ENCODE measurements around the gene SOCS7.

Gene SOCS7

DNA sequence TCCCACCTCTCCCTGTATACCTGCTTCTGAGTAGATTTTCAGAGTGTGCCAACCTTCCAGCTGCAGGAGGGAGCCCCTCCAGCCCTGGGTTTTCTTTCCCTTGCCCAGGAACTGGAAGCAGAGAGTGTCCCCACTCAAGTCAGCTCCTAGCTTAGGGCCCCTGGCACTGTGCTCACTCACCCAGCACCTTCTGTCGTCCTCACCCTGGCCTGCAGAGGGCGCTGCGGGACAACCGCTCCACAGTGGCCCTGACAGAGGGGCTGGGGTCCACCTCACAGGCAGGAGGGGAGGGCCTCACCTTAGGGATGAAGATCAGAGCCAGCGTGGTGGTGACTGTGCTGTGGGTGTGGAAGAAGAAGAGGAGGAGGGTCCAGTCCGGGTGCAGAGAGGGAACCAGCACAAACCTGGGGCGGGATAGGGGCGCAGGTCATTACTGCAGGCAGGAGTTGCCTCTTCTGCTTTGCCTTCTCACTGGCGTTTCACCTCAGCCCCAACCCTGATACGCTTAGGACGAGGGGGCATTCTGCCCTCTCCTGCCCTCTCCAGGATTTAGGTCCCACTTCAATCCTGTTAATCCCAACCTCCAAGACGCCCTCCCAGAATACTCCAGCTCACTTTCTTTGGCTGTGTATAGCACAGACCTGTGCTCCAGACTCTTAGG lies 17.9 kb upstream of the SOCS7 start:
- in situ Hi-C loops (cut with HindIII; ENCODE audit: low pct_ligation_motif_present, low pct_unique_long_range_greater_than_20kb, low sequenced_read_pairs), result no loop called here
- DNase-seq, result peak; percentile 57

DNA sequence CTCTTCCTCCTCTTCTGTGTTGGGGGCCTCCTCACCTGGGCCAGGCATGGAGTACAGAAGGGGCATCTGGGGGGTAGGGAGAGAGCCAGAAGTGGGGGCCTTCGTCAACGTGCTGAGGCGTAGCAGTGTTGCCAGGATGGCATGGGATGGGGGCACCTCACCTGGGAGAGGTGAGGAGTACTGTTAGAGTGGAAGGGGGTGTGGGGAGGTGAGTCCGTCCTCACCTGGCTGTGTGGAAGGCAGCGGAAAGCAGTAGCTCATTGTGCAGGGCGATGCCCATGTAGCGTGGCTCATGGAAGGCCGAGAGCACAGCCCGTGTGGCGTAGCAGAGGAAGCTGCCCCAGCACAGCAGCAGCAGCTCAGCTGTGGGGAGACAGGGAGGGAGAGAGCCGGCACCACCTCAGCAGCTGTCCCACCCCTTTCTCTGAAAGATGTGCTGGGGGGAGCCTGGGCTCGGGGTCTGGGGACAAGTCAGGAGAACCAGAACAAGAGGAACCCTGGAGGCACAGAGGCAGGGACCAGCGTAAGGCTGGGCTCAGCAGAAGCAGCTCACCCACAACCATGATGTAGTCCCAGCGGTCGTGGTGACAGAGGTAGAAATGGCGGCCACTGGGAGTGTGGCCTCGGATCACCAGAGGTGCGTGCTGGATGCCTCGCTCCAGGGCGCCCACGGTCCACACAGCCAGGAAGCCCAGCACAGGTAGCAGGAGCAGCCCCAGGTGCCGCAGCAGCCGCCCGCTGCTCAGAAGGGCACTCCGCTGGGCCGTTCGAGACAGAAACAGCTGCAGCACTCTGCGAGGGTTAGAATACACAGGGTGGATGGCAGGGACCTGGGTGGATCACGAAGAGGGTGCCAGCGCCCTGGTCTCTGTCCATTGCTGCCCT lies 16.9 kb upstream of the SOCS7 start:
- DNase-seq, result no peak
- in situ Hi-C loops (cut with HindIII; ENCODE audit: low pct_ligation_motif_present, low pct_unique_long_range_greater_than_20kb, low sequenced_read_pairs), result no loop called here

DNA sequence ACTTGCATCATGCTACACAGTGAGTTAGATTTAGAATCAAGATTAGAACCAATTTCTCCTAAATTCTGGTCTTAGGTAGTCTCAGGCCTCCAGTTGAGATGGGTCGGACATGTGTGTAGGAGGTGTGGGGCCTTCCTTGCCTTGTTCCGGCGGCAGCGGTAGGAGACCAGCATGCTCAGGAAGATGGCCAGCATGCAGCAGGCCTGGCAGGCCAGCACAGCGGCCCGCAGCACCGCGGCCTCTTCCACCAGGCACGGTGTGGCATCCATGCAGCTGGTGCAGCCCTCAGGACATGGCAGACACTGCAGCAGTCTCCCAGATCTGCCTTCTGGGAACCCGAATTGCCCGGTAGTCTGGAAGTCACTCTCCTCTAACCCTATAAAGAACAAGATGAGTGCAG lies 14.8 kb upstream of the SOCS7 start:
- DNase-seq, result no peak
- in situ Hi-C loops (cut with HindIII; ENCODE audit: low pct_ligation_motif_present, low pct_unique_long_range_greater_than_20kb, low sequenced_read_pairs), result no loop called here

DNA sequence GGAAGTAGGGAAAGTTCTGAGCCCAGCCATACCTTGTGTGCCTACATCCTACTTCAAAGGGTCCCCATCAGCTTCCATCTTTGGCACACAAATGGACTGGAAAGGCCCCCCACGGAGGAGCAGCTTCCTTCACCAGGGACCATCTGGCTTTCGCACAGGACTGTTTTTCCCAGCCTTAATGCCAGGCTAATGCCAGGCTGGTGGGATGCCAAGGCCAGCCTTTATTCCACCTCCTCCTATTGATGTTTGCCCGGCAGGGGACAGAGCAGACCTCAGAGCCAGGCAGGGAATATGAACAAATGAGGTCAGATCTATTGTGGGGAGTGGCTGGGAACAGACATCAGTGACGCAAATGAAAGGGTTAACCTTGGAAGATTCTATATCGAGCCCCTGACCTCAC lies 13.6 kb upstream of the SOCS7 start:
- DNase-seq, result no peak
- in situ Hi-C loops (cut with HindIII; ENCODE audit: low pct_ligation_motif_present, low pct_unique_long_range_greater_than_20kb, low sequenced_read_pairs), result no loop called here

DNA sequence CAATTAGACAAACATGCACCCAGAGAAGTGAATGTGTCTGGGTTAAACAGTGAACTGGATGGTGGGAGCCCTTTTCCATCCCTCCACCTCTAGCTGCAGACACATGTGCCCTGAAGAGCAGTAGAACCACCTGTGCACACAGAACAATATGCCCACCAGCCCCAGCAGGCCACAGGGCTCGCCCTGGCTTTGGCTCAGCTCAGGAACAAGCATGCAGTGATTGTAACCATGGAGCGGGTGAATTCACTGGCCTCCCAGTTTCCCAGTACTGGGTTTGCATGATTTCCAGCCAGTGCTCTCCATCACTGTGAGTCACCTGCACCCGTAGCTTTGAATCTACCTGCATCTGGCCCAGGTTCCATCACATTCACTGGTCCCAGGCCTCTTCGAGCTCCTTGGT lies 13.1 kb upstream of the SOCS7 start:
- in situ Hi-C loops (cut with HindIII; ENCODE audit: low pct_ligation_motif_present, low pct_unique_long_range_greater_than_20kb, low sequenced_read_pairs), result no loop called here
- DNase-seq, result no peak

DNA sequence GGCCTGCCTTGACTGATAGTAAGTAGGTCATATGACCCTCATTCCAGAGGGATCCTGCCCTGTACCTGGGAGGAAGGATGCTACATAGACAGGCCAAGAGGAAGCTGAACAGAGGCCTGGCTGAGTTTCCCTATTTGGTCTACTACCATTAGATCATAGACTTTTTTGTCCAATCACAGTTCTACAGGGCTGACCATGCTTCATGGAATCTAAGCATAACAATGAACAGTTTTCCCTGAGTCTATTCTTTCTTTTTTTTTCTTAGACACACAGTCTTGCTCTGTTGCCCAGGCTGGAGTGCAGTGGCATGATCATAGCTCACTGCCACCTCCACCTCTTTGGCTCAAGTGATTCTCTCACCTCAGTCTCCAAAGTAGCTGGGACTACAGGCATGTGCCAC lies 11.8 kb upstream of the SOCS7 start:
- no peak for DNase-seq
- in situ Hi-C loops (cut with HindIII; ENCODE audit: low pct_ligation_motif_present, low pct_unique_long_range_greater_than_20kb, low sequenced_read_pairs), result no loop called here

DNA sequence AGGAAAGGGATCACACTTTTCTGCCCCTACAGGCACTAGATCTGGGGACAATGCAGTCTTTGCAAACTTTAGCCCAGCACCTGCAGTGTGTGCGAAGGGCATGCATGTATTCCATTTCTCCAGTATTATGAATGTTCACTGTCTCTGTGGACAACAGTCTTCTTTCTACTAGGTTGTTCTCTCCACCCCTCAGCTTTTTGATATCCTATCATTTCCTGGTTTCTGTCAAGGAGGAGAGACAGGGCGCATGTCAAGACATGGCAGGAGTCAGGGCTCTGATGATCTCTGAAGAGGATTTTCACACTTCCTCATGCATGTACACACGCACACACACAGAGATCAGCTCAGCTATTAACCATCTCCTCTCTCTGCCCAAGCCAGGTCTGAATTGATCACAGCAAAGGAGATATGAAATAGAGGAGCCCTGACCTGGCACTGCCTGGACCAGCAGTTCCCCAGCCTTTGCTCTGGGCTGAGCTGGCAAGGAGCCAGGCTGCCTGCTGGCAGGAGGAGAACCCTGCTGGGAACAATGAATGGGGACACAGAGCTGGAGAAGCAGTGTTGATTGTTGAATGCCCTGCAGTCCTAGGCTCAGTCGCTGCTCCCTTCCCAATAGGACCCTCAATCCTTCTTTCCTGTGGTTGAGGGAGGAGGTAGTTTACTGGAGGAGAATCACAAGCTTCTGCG lies 10.5 kb upstream of the SOCS7 start:
- in situ Hi-C loops (cut with HindIII; ENCODE audit: low pct_ligation_motif_present, low pct_unique_long_range_greater_than_20kb, low sequenced_read_pairs), result no loop called here
- DNase-seq, result peak; percentile 20

DNA sequence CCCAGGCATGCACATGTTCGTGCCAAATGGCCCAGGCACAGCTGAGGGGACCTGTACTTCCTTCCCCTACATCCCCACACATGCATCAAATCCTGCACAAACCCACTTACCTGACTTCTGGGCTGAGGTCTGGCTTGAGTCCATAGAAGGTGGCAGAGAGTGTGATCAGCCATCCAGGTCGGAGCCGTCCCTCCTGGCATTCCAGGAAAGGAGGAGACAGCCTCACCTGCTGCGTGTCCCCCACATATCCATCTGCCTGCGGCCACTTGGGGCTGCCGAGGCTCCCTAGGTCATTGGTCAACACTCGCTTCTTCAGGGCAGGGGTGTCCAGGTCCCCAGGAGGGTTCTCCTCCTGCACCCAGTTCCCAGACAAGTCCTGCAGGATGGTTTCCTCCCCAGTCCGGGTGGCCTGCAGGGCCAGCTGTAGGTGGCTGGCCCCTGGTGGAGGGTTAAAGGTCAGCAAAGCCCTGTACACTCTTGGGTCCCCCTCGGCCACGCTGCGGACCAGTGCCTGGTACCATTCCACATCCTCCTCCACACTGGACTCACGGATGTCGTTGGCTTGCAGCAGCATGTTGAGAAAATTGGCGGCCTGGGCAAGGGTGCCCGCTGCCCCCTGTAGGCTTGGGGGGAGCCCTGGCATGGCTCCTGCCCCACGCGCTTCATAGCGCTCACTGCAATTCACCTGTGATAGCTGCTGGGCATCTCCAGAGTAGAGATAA lies 8.6 kb upstream of the SOCS7 start:
- in situ Hi-C loops (cut with HindIII; ENCODE audit: low pct_ligation_motif_present, low pct_unique_long_range_greater_than_20kb, low sequenced_read_pairs), result no loop called here
- DNase-seq, result no peak

DNA sequence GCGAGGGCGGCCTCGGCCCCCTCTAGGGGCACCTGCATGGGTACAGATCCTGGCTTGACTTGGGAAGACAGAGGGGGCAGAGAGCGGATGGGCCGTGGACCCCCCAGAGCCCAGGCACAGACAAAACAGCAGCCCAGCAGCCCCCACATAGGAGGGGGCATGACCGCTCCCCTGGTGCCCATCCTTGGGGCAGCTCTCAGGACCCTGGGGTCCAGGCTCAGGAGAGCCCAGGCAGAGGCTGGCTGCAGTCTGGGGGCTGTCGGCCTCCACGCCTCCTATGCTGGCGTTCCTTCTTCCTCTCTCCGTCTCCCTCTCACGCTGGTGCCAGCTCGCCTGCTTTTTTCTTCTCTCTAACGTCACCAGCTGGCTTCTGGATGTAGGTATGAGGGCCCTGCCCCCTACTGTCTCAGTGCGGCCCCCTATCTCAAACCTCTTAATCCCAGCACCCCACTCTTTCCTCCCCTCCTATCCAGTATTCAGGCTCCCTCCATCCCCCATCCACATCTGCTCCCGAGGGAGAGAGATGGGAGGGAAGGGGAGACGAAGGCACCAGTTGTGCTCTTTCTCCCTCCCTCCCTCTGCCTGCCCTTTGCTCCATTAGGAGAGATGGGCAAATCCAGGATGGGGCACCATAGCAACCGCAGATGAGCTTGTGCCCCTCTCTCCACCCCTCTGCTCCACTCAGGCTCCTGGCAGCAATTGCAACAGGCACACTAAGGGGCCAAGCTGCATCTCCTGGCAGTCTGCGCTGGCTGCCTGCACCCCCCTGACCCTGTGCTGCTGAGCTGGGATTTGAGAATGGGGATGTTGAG lies 7.8 kb upstream of the SOCS7 start, which contains the start of gene GPR179:
TSS of gene GPR179 (minus strand) at position 349 of the 812 bp plus-strand sequence. CDS start at position 182, 167 bp downstream.
- in situ Hi-C loops (cut with HindIII; ENCODE audit: low pct_ligation_motif_present, low pct_unique_long_range_greater_than_20kb, low sequenced_read_pairs), result no loop called here
- DNase-seq, result no peak

DNA sequence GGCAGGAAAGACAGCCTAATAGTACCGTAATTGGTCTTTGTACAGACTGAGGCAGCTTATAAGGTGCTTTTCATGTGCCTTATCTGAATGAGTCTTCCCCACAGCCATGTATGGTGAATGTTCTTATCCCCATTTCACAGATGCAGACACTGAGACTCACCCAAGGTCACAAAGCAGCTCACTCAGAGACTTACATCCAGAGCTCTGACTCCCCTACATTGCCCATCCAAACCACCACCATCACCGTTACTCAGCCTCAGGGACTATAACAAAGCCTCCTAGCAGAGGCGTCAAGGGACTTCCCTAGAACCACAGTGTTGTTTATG lies 7.3 kb upstream of the SOCS7 start:
- no peak for DNase-seq
- in situ Hi-C loops (cut with HindIII; ENCODE audit: low pct_ligation_motif_present, low pct_unique_long_range_greater_than_20kb, low sequenced_read_pairs), result no loop called here

DNA sequence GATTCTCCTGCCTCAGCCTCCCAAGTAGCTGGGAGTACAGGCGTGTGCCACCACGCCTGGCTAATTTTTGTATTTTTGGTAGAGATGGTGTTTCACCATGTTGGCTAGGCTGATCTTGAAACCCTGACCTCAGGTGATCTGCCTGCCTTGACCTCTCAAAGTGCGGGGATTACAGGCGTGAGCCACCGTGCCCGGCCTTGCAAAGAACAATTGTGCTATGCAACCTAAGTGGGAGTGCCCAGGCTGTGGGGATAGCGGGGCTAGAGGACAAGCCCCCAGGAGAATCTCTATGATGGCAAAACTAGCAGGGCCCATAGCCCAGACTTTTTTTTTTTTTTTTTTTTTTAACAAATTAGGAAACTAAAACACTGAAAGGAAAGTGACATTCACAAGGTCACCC lies 5.9 kb upstream of the SOCS7 start:
- in situ Hi-C loops (cut with HindIII; ENCODE audit: low pct_ligation_motif_present, low pct_unique_long_range_greater_than_20kb, low sequenced_read_pairs), result no loop called here
- no peak for DNase-seq

DNA sequence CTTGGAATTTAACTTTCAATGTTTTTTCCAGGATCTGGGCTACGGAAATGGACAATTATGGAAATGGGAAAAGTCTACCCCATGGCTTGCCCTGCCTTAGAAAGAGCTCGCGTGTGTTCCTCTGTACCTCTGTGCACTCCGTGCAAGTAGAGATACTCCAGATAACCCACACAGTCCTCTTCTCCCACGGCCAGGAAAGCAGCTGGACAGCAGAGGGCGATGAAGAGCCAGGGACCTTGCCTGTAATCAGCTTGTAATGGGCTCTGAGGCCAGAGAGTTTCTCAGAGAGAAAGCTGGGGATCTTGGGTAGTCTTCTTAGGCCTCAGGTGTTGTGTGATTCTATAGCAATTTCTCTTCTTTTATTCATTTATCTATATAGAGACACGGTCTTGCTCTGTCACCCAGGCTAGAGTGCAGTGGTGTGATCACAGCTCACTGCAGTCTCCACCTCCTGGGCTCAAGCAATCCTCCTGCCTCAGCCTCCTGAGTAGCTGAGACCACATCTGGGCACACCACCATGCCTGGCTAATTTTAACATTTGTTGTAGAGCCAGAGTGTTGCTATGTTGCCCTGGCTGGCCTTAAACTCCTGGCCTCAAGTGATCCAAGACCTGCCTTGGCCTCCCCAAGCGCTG lies 2.4 kb upstream of the SOCS7 start:
- in situ Hi-C loops (cut with HindIII; ENCODE audit: low pct_ligation_motif_present, low pct_unique_long_range_greater_than_20kb, low sequenced_read_pairs), result no loop called here
- peak; percentile 84 for DNase-seq

DNA sequence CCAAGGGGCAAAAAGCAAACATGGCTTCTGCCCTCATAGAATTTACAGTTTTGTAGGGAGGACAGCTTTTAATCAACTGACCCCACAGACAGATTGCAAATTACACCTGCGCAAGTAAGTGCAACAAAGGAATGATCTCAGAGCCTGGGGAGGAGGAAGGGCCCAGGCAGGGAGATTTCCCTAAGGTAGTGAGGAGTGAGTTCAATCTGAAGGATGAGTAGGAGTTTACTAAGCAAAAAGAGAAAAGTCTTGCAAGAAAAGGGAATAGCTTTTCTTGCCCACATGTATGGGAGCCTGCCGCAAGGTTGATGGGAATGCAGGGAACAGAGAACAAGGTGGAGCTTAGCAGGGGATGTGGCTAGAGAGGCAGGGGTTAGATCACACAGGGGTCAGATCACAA lies 1.6 kb upstream of the SOCS7 start:
- in situ Hi-C loops (cut with HindIII; ENCODE audit: low pct_ligation_motif_present, low pct_unique_long_range_greater_than_20kb, low sequenced_read_pairs), result no loop called here
- DNase-seq, result no peak

DNA sequence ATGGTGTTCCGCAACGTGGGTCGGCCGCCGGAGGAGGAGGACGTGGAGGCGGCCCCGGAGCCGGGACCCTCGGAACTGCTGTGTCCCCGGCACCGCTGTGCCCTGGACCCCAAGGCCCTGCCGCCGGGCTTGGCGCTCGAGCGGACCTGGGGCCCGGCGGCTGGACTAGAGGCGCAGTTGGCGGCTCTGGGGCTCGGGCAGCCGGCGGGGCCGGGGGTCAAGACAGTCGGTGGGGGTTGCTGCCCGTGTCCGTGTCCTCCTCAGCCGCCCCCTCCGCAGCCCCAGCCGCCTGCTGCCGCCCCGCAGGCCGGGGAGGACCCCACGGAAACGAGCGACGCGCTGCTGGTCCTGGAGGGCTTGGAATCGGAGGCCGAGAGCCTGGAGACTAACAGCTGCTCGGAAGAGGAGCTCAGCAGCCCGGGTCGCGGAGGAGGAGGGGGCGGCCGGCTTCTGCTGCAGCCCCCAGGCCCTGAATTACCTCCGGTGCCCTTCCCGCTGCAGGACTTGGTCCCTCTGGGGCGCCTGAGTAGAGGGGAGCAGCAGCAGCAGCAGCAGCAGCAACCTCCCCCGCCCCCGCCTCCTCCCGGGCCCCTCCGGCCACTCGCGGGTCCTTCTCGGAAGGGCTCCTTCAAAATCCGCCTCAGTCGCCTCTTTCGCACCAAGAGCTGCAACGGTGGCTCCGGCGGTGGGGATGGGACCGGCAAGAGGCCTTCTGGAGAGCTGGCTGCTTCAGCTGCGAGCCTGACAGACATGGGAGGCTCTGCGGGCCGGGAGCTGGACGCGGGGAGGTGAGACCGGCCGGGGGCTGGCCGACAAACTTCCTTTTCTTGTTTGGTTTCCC lies 821 bp downstream of the SOCS7 start:
- peak; percentile 22 for DNase-seq
- in situ Hi-C loops (cut with HindIII; ENCODE audit: low pct_ligation_motif_present, low pct_unique_long_range_greater_than_20kb, low sequenced_read_pairs), result no loop called here

DNA sequence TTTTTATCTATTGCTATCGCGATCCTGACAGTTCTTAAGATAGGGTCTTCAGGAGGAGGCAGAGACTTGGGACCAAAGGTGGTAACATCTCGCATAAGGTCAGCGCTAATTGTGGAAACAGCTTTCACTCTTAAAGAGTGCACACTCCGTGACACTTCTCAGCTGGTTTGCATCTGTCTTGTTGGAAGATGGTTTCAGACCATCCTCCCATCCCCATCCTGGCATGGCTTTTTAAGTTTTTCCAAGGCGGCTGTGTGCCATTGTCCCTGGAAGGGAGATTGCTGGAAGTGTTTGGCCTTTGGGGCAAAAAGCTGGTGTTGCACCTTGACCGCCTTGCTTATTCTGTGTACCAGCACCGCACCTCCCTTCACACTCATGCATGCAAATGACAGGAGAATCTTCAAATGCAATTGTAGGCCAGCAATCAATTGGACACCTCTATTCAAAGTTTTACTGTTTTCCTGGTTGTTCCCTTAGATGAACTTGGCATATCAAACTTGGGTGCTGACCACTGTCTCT lies 1.5 kb downstream of the SOCS7 start:
- no peak for DNase-seq
- in situ Hi-C loops (cut with HindIII; ENCODE audit: low pct_ligation_motif_present, low pct_unique_long_range_greater_than_20kb, low sequenced_read_pairs), result no loop called here

DNA sequence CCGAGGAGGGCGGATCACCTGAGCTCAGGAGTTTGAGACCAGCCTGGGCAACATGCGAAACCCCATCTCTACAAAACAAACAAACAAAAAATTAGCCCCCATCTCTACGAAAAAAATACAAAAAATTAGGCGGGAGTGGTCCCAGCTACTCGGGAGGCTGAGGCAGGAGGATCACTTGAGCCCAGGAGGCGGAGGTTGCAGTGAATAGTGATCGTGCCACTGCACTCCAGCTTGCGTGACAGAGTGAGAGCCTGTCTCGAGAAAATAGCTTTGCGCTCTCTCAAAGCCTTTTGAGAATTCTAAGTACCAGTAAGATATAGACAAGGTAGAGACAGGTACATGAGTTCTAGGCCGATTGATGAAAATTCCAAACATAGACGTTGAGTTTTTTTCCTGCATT lies 2.0 kb downstream of the SOCS7 start:
- in situ Hi-C loops (cut with HindIII; ENCODE audit: low pct_ligation_motif_present, low pct_unique_long_range_greater_than_20kb, low sequenced_read_pairs), result no loop called here

DNA sequence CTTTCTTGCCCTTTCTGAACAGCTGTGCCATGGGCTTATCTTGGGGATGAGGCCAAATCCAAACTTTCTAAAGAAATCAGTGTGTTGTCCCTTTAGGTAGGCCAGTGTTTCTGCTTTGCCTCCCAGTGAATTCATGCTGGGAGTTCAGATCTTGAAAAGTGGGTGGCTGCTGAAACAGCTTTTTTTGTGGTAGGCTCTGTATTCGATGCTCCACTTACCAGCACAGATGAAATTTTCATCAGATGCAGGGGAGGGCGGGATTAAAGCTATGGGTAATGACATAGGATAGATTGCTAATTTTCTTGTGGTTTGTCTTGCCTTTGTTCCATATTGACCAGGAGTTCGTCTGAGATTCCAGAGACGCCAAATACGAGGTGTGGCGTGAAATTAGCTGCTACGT lies 2.8 kb downstream of the SOCS7 start:
- no peak for DNase-seq
- in situ Hi-C loops (cut with HindIII; ENCODE audit: low pct_ligation_motif_present, low pct_unique_long_range_greater_than_20kb, low sequenced_read_pairs), result no loop called here

More for the DNA sequence above, 2.0 kb downstream of the SOCS7 start:
- DNase-seq, result no peak
